HG03342 (cell line): ENCODE results near the gene LINGO4.

Source experiments
- ATAC-seq: cut with Tn5 transposase; IDR thresholded peaks from one replicate; pipeline ENCODE4 v1.9.1; 2021; ENCODE audit warnings: mild to moderate bottlenecking, moderate library complexity; ENCODE audit not compliant: unreplicated experiment

The LINGO4 gene

GRCh38 chr1:151805066-151805820 is at the start of gene LINGO4:
TSS of gene LINGO4 (minus strand) at chr1:151805419. CDS start at chr1:151802704, 2,715 bp downstream.
- ATAC-seq: no peak

DNA sequence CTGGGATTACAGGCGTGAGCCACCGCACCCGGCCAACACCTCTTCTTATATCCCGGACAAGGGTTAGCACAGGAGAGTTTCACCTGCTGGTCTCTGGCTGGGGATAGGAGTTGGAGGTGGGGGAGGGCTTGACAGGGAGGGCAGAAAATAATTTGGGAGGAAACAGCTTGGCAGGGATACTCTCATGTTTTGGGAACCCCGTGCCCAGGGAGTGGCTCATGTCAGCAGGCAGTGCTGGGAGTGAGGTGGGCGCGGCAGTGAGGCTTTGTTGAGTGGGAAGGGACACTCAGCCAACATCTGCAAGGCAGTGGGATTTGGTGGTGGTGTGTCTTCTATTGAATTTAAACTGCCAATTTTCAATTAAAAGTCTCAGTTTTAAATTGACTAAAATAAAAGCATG is 49.4 kb upstream of the LINGO4 start:
- ATAC-seq: no peak

GRCh38 chr1:151853411-151853943 is 48.3 kb upstream of the LINGO4 start, which contains the start of gene THEM5:
TSS of gene THEM5 (minus strand) at chr1:151853712. CDS start at chr1:151853565, 147 bp downstream.
- no peak for ATAC-seq

GRCh38 chr1:151852733-151853132 is 47.5 kb upstream of the LINGO4 start:
- no peak for ATAC-seq

- no peak for ATAC-seq
These were observed 46.7 kb upstream of the LINGO4 start for GRCh38 chr1:151851886-151852285.

GRCh38 chr1:151849871-151850270 is 44.7 kb upstream of the LINGO4 start:
- no peak for ATAC-seq

GRCh38 chr1:151849126-151849525 is 43.9 kb upstream of the LINGO4 start:
- no peak for ATAC-seq

DNA sequence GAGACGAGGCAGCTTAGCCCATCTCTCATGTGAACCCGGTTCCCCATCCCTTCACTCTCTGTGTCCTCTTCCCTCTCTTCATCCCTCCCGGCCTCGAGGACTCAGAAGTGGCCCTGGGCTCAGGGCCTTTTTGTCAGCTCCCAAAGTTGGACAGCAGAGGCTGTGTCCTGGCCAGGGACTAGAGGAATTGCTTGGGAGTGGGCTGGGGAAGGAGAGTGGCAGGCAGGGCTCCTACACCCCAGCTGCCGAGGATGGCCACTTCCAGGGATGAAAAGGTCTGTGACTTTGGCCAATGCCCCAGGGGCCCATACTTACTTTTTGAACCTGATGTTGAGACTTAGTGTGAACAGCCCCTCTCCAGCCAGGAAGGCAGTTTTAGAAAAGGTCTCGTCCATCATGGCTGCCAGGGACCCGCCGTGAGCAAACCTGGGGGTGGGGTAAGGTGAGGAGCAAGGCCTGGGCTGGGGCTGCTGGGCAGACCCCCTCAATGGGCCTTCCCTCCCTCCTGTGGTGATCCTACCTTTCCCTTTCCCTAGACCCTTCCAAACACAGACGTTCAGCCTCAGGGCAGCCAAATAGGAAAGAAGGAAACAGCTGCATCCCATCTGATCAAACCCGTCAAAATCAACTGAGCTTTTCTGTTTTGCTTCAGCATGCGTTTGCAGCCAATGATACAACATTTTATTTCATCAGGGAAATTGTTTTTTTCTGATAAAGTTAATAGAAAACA is 42.8 kb upstream of the LINGO4 start:
- ATAC-seq: no peak

DNA sequence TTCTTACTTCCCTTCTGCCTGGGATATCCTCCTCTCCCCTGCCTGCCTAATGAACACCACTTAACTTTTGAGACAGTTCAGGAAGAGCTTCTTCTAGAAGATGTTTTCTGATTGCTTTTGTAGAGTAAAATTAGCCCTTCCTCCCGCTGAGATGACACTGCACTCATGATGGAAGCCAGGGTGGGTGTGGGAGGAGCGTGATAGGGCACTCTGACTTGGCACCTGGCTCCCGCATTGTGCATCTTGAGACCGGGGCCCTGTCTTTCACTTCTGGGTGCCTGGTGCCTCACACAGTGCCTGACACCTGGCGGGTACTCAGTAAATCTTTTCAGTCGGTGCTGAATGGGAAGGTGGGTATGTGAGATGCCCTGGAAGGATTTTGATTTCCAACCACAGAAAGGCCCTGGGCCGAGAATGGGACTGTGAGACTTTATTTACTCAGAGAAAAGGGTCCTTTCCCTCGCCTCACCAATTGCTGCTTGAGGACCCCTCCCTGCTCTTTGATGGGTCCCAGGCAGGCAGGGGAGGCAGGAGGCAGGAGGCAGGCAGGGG is 41.5 kb upstream of the LINGO4 start:
- no peak for ATAC-seq

GRCh38 chr1:151846062-151846568 is 40.9 kb upstream of the LINGO4 start:
- ATAC-seq: no peak

- ATAC-seq: no peak
These were observed 38.2 kb upstream of the LINGO4 start for GRCh38 chr1:151843398-151843797.

DNA sequence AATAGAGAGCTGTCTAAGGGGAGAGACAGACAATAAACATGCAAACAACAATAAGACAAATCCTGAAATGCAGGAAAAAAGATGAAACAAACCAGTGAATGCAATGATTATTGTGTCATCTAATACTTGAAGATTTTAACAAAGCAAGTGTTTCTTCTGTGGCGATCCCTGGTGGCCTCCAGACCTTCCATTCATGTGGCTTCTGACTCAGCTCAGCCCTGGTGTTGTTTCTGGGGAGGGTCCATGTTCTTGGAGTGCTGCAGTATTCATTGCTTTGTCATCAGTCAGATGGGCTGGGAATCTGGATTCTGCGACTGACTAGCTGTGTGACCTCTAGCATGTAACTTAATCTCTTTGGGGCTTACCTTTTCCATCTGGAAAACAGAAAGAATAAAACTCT is 35.9 kb upstream of the LINGO4 start:
- ATAC-seq: no peak

GRCh38 chr1:151840421-151840820 is 35.2 kb upstream of the LINGO4 start:
- ATAC-seq: no peak

- peak; percentile 58 for ATAC-seq
These were observed 34.5 kb upstream of the LINGO4 start, which contains the start of gene C2CD4D for GRCh38 chr1:151839457-151840403. TSS of gene C2CD4D (minus strand) at chr1:151839820. CDS start at chr1:151838989, 831 bp downstream.

DNA sequence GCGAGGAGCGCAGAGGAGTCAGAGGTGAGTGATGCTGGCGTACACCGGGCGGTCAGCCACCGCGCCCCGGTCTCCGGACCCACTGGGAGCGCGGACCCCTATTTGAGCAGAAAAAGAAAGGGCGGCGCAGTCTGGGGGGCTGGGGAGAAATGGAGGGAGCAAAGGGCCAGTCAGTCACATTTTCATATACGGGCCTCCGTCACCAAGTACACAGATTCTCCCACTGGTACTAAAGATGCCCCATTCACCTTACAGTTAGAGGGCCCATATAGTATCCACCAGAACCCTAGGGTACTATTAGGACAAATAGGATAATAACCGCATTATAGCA is 33.8 kb upstream of the LINGO4 start:
- ATAC-seq: no peak

DNA sequence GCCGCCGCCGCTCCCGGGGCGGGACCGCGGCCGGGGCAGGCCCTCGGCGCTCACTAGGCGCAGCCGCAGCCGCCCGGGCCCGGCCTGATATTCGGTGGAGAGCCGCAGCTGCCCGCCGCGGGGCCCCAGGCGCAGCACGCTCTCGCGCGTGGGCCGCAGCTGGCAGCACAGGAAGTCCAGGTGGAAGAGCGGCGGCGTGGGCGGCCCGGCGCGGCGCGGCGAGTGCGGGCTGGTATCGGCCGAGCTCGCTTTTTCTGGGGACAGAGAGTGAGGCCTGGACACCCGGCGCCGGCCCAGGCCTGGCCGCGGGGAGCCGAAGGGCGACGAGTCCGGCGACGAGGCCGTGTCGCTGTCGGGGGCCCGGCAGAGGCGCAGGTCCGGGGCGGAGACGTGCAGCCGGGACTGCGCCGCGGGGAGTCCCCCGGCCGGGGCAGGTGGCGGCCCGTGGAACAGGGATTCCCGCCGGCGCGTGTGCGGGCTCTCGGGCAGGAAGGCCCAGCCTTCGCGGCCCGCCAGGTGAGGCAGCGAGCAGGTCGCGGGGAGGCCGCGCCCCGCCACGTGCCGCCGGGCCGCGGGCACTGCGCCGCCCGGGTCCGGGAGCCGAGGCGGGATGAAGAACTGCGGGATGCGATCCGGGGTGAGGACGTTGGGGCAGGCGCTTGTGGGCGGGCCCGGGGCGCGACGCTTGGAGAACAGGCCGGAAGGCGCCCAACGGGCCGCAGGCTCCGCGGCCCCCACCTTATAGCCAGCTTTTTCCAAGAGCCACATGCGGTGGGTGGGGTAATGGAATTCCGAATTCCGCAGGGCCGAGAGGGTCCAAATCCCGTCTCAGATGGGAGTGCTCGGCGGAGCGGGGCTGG is 33.2 kb upstream of the LINGO4 start:
- ATAC-seq: no peak

GRCh38 chr1:151837884-151838221 is 32.6 kb upstream of the LINGO4 start:
- ATAC-seq: no peak

GRCh38 chr1:151837197-151837596 is 32.0 kb upstream of the LINGO4 start:
- ATAC-seq: no peak

- no peak for ATAC-seq
These were observed 30.4 kb upstream of the LINGO4 start for GRCh38 chr1:151835596-151835995.

- no peak for ATAC-seq
These were observed 29.0 kb upstream of the LINGO4 start for GRCh38 chr1:151834239-151834638.
